GM18502 (cell line): Measurements from ENCODE around the gene SLAMF6.
A peak's percentile ranks its signal among the peaks of the same experiment; 100 is the strongest.

Experiments used
- ATAC-seq: cut with Tn5 transposase; IDR thresholded peaks from one replicate; pipeline ENCODE4 v1.9.1; 2021; ENCODE audit warnings: mild to moderate bottlenecking; ENCODE audit not compliant: unreplicated experiment, poor library complexity

The SLAMF6 gene

GRCh38 chr1:160438317-160438918 is 84.6 kb downstream of the SLAMF6 start:
- no peak for ATAC-seq

DNA sequence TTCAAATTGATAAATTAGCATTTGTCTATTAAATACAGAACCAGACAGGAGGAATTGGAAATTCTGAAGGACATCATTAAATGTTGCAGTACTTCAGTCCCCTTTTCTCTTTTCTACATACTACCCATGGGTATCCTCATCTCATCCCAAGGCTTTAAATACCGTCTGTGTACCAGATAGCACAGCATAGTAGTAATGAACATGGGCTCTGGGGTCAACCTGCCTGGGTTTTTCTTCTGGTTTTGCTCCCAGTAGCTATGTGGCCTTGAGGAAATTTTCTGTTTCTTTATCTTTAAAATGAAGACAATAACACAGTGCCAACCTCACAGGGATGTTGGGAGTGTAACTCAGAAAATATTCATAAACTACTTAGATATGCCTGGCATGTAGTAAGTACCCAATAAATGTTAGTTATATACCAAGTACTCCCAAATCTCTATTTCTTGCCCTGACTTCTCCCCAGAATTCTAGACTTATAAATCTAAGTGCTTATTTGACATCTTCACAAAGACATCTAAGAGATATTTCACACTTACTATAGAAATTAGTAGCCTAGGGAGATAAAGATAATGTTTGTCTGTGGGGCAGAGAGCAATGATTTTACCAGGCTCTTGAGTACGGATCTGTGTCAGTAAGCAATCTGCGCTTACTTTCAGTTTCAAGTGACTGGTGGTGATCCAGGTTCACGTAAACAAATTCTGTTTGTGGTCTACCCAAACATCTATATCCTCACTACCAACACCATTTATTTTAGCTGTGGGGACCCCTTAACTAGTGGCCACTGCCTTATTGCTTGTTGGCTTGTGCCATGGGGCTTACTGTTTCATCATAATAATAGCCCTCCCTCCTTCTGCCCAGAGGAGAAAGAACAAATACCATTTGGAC is 85.4 kb downstream of the SLAMF6 start:
- ATAC-seq, result peak; percentile 80

- no peak for ATAC-seq
These were observed 86.1 kb downstream of the SLAMF6 start for GRCh38 chr1:160436966-160437365.
